ENCODE measurements around the gene IGHMBP2.

Gene IGHMBP2

GRCh38 chr11:68896171-68896959, 7.3 kb upstream of the IGHMBP2 start:
- H3K4me1 Mint-ChIP-seq: peaks cover 6% of the 10 kb centered on the region
- no peak overlapping the region for H3K4me3 Mint-ChIP-seq
- no peak for TF ChIP-seq CTCF (IDR thresholded peaks at IDR 0.05; ENCODE audit: unreplicated experiment in 3 of 3)
- peaks cover 48% of the 10 kb centered on the region for H3K36me3 Mint-ChIP-seq (ENCODE audit: low read depth)
- no peaks in the 10 kb centered on the region for H3K27me3 Mint-ChIP-seq (ENCODE audit: low read depth)
- H3K27ac Mint-ChIP-seq: no peak overlapping the region
- H3K9me3 Mint-ChIP-seq: no peaks in the 10 kb centered on the region

- peaks cover 4% of the 10 kb centered on the region for H3K4me1 Mint-ChIP-seq
- H3K4me3 Mint-ChIP-seq: no peak overlapping the region
- no peaks in the 10 kb centered on the region for H3K27me3 Mint-ChIP-seq (ENCODE audit: low read depth)
These were observed 6.2 kb upstream of the IGHMBP2 start for GRCh38 chr11:68897441-68897840.

GRCh38 chr11:68900835-68901381, 2.8 kb upstream of the IGHMBP2 start:
- Mint-ChIP-seq H3K4me1 (peaks cover 25% of the 10 kb centered on the region), H3K27me3 (ENCODE audit: low read depth) (no peaks in the 10 kb centered on the region), H3K36me3 (ENCODE audit: low read depth) (peaks cover 42% of the 10 kb centered on the region), H3K27ac (no peak overlapping the region), H3K9me3 (no peaks in the 10 kb centered on the region), H3K4me3 (peak overlapping the region; percentile 38 to 79 (median 67))
- no peak for TF ChIP-seq CTCF (IDR thresholded peaks at IDR 0.05; ENCODE audit: unreplicated experiment in 3 of 3)

More at GRCh38 chr11:68897441-68897840, 6.2 kb upstream of the IGHMBP2 start:
- Mint-ChIP-seq H3K9me3 (no peaks in the 10 kb centered on the region), H3K27ac (no peak overlapping the region), H3K36me3 (ENCODE audit: low read depth) (peaks cover 55% of the 10 kb centered on the region)
- no peak for TF ChIP-seq CTCF (IDR thresholded peaks at IDR 0.05; ENCODE audit: unreplicated experiment in 3 of 3)

- Mint-ChIP-seq H3K27me3 (ENCODE audit: low read depth) (no peaks in the 10 kb centered on the region), H3K27ac (peak overlapping the region; percentile 70 to 95 (median 86)), H3K36me3 (ENCODE audit: low read depth) (peaks cover 34% of the 10 kb centered on the region), H3K9me3 (no peaks in the 10 kb centered on the region), H3K4me3 (peak overlapping the region; percentile 98 to 100 (median 99)), H3K4me1 (peaks cover 25% of the 10 kb centered on the region)
- no peak for TF ChIP-seq CTCF (IDR thresholded peaks at IDR 0.05; ENCODE audit: unreplicated experiment in 3 of 3)
These were observed 657 bp downstream of the IGHMBP2 start for GRCh38 chr11:68904248-68904847.

- Mint-ChIP-seq H3K9me3 (no peaks in the 10 kb centered on the region), H3K4me1 (peaks cover 25% of the 10 kb centered on the region), H3K27me3 (ENCODE audit: low read depth) (no peaks in the 10 kb centered on the region), H3K36me3 (ENCODE audit: low read depth) (peaks cover 35% of the 10 kb centered on the region), H3K4me3 (peak overlapping the region; percentile 98 to 100 (median 99)), H3K27ac (no peak overlapping the region)
- no peak for TF ChIP-seq CTCF (IDR thresholded peaks at IDR 0.05; ENCODE audit: unreplicated experiment in 3 of 3)
These were observed 2.0 kb downstream of the IGHMBP2 start for GRCh38 chr11:68905421-68906360.

Measured in nephron (organoid).